Measurements from ENCODE around the gene SLC39A9. TPM values are rescaled to one million over a fixed set of nuclear protein-coding genes. Genes with fewer than 3 reads are reported as not detected.

Gene SLC39A9
- total RNA-seq, 1 experiment from 2014 or later = 44.1 TPM

GRCh38 chr14:69485701-69486100, 87.2 kb downstream of the SLC39A9 start:
- ATAC-seq = no peak

GRCh38 chr14:69487226-69487625, 88.7 kb downstream of the SLC39A9 start:
- POLR2A ChIA-PET = interaction anchor here (1.2 kb wide), 1 partner anchor 18 kb away, joined by 3 read pairs; no protein-coding TSS in a partner anchor
- peaks cover 46% of the 10 kb centered on the region for H3K27me3 Mint-ChIP-seq (ENCODE audit: low read depth)
- H3K4me3 Mint-ChIP-seq = no peak overlapping the region

More at GRCh38 chr14:69485701-69486100, 87.2 kb downstream of the SLC39A9 start:
- Mint-ChIP-seq H3K36me3 (no peaks in the 10 kb centered on the region), H3K4me3 (peak overlapping the region; percentile 6; the same call in 1 of the 2 replicates), H3K4me1 (peaks cover 17% of the 10 kb centered on the region), H3K9me3 (no peaks in the 10 kb centered on the region), H3K27me3 (ENCODE audit: low read depth) (peaks cover 56% of the 10 kb centered on the region), H3K27ac (no peak overlapping the region)
- ChIA-PET POLR2A (no interaction called here), CTCF (interaction anchor here (0.7 to 3.3 kb wide), 5 partner anchors 11 to 62 kb away, joined by 3 to 20 read pairs (median 8); no protein-coding TSS in a partner anchor)
- no peak for DNase-seq (ENCODE audit: low spot score)
- TF ChIP-seq KAT7 (CRISPR knock-in tag; IDR thresholded peaks at IDR 0.05; ENCODE audit: borderline replicate concordance) = no peak
- no peak for TF ChIP-seq RORB (CRISPR knock-in tag; IDR thresholded peaks at IDR 0.05)
- TF ChIP-seq OVOL2 (CRISPR knock-in tag; IDR thresholded peaks at IDR 0.05; ENCODE audit: borderline replicate concordance) = no peak
- no peak for TF ChIP-seq FOXJ3 (CRISPR knock-in tag; IDR thresholded peaks at IDR 0.05; ENCODE audit: borderline replicate concordance)
- no peak for TF ChIP-seq ATF6 (CRISPR knock-in tag; IDR thresholded peaks at IDR 0.05)

GRCh38 chr14:69487771-69488170, 89.3 kb downstream of the SLC39A9 start:
- peaks cover 40% of the 10 kb centered on the region for H3K27me3 Mint-ChIP-seq (ENCODE audit: low read depth)
- ChIA-PET CTCF (interaction anchor here (1.0 to 3.3 kb wide), 4 partner anchors 11 to 42 kb away, joined by 3 to 20 read pairs (median 10); no protein-coding TSS in a partner anchor), POLR2A (no interaction called here)
- DNase-seq (ENCODE audit: low spot score) = no peak
- H3K27ac Mint-ChIP-seq = no peak overlapping the region
- H3K4me3 Mint-ChIP-seq = no peak overlapping the region
- no peaks in the 10 kb centered on the region for H3K9me3 Mint-ChIP-seq
- H3K36me3 Mint-ChIP-seq = no peaks in the 10 kb centered on the region
- no peak for ATAC-seq
- H3K4me1 Mint-ChIP-seq = peaks cover 17% of the 10 kb centered on the region
- TF ChIP-seq IRF1 (CRISPR knock-in tag; IDR thresholded peaks at IDR 0.05) (no peak), CBFB (CRISPR knock-in tag; IDR thresholded peaks at IDR 0.05; ENCODE audit: low read depth) (no peak), OVOL2 (CRISPR knock-in tag; IDR thresholded peaks at IDR 0.05; ENCODE audit: borderline replicate concordance) (no peak), TP53 (CRISPR knock-in tag; IDR thresholded peaks at IDR 0.05) (no peak), ATF2 (CRISPR knock-in tag; IDR thresholded peaks at IDR 0.05; ENCODE audit: borderline replicate concordance, low read depth) (no peak), CREM (CRISPR knock-in tag; IDR thresholded peaks at IDR 0.05) (no peak), E2F1 (CRISPR knock-in tag; IDR thresholded peaks at IDR 0.05) (no peak), ELF4 (CRISPR knock-in tag; IDR thresholded peaks at IDR 0.05; ENCODE audit: low read depth) (no peak), ESRRA (CRISPR knock-in tag; IDR thresholded peaks at IDR 0.05; ENCODE audit: borderline replicate concordance) (no peak)

More at GRCh38 chr14:69487226-69487625, 88.7 kb downstream of the SLC39A9 start:
- DNase-seq (ENCODE audit: low spot score) (no peak), ATAC-seq (no peak)
- CTCF ChIA-PET = interaction anchor here (1.0 to 3.3 kb wide), 6 partner anchors 12 to 61 kb away, joined by 3 to 20 read pairs (median 8); no protein-coding TSS in a partner anchor
- Mint-ChIP-seq H3K9me3 (no peaks in the 10 kb centered on the region), H3K27ac (no peak overlapping the region), H3K4me1 (peaks cover 17% of the 10 kb centered on the region), H3K36me3 (no peaks in the 10 kb centered on the region)
- no peak for TF ChIP-seq ARID4B (CRISPR knock-in tag; IDR thresholded peaks at IDR 0.05; ENCODE audit: borderline replicate concordance)
- TF ChIP-seq SMAD3 (CRISPR knock-in tag; IDR thresholded peaks at IDR 0.05; ENCODE audit: borderline replicate concordance) = no peak
- no peak for TF ChIP-seq FOXP1 (CRISPR knock-in tag; IDR thresholded peaks at IDR 0.05; ENCODE audit: borderline replicate concordance)
- TF ChIP-seq ZNF219 (CRISPR knock-in tag; IDR thresholded peaks at IDR 0.05; ENCODE audit: borderline replicate concordance) = no peak
- TF ChIP-seq GTF2I (CRISPR knock-in tag; conservative IDR thresholded peaks at IDR 0.05) = no peak
